ENCODE data around the gene C10orf90.

DNA sequence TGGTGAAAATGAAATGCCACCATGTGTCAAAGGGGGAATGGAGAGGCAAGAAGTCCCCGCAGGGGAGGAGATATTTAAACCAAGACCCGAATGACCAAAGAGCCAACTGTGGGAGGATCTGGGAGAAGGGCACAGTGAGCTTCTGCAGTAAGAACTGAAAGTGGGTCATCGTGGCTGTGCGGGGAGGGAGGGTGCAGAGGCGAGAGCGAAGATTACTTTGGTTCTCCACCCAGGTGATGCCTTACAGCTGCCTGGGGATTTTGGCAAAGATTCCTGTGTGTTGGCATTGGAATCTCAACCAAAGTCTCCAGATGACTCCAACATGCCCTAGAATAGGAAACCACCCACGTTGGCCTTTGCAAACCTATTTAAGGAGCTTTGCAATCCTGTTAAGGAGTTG is 238.0 kb downstream of the C10orf90 start:
- TF ChIP-seq POLR2AphosphoS5 (IDR thresholded peaks at IDR 0.05) (no peak), POLR2A (IDR thresholded peaks at IDR 0.05) (no peak)
- TF ChIP-seq, protein P1, sequence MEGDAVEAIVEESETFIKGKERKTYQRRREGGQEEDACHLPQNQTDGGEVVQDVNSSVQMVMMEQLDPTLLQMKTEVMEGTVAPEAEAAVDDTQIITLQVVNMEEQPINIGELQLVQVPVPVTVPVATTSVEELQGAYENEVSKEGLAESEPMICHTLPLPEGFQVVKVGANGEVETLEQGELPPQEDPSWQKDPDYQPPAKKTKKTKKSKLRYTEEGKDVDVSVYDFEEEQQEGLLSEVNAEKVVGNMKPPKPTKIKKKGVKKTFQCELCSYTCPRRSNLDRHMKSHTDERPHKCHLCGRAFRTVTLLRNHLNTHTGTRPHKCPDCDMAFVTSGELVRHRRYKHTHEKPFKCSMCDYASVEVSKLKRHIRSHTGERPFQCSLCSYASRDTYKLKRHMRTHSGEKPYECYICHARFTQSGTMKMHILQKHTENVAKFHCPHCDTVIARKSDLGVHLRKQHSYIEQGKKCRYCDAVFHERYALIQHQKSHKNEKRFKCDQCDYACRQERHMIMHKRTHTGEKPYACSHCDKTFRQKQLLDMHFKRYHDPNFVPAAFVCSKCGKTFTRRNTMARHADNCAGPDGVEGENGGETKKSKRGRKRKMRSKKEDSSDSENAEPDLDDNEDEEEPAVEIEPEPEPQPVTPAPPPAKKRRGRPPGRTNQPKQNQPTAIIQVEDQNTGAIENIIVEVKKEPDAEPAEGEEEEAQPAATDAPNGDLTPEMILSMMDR (IDR thresholded peaks at IDR 0.05) = no peak

Data from suprapubic skin (tissue), 4 donors.